SU-DHL-6 (cell line): ENCODE measurements around the gene LRFN3.

Experiments
- CTCF ChIP-seq: fragments of 200-600 bp; sonication (generic); IDR thresholded peaks from one replicate; pipeline ENCODE4 v1.5.1; 2017; ENCODE audit warnings: antibody characterized with exemption, mild to moderate bottlenecking, low read length, moderate library complexity; ENCODE audit not compliant: insufficient read depth, poor library complexity, severe bottlenecking
- EZH2phosphoT487 ChIP-seq: fragments of 200-600 bp; sonication (generic), shearing (Covaris generic); conservative IDR thresholded peaks from 2 replicates; pipeline ENCODE4 v1.6.1; 2018; ENCODE audit warnings: mild to moderate bottlenecking, antibody characterized with exemption, low read length, moderate library complexity, mixed read lengths

- no peak for TF ChIP-seq CTCF
- TF ChIP-seq EZH2phosphoT487, result no peak
Observed at GRCh38 chr19:35901055-35901644, 35.0 kb upstream of the LRFN3 start.
